WTC11 (cell line): ENCODE results near the gene GJB2.

Source experiments
- ARID4B ChIP-seq: sonication (generic); formaldehyde crosslinking; IDR thresholded peaks from 2 replicates; pipeline ENCODE4 v1.8.0; 2023; ENCODE audit warnings: missing genetic modification reagents, mild to moderate bottlenecking, borderline replicate concordance
- CREB1 ChIP-seq: sonication (generic); formaldehyde crosslinking; IDR thresholded peaks from 2 replicates; pipeline ENCODE4 v1.8.0; 2023; ENCODE audit warnings: mild to moderate bottlenecking, missing genetic modification reagents
- CTCF ChIP-seq: fragments of 200-600 bp; IDR thresholded peaks from 2 replicates; pipeline ENCODE4 v1.8.0; 2022; ENCODE audit warnings: antibody characterized with exemption
- E2F4 ChIP-seq: sonication (generic); formaldehyde crosslinking; IDR thresholded peaks from 2 replicates; pipeline ENCODE4 v1.8.1; 2022; ENCODE audit warnings: low read depth, mild to moderate bottlenecking, moderate library complexity, missing genetic modification reagents, borderline replicate concordance
- E2F5 ChIP-seq: sonication (generic); formaldehyde crosslinking; IDR thresholded peaks from 2 replicates; pipeline ENCODE4 v1.8.1; 2022; ENCODE audit warnings: mild to moderate bottlenecking, moderate library complexity, missing genetic modification reagents
- SP1 ChIP-seq: sonication (generic); formaldehyde crosslinking; conservative IDR thresholded peaks from 2 replicates; pipeline ENCODE4 v1.8.1; 2022; ENCODE audit warnings: missing genetic modification reagents
- STAT6 ChIP-seq: sonication (generic); formaldehyde crosslinking; conservative IDR thresholded peaks from 2 replicates; pipeline ENCODE4 v1.8.1; 2023; ENCODE audit warnings: mild to moderate bottlenecking, low read depth, missing genetic modification reagents, moderate library complexity
- TP53 ChIP-seq: sonication (generic); formaldehyde crosslinking; IDR thresholded peaks from 2 replicates; pipeline ENCODE4 v1.8.1; 2023; ENCODE audit warnings: mild to moderate bottlenecking, missing genetic modification reagents
- USF1 ChIP-seq: sonication (generic); formaldehyde crosslinking; IDR thresholded peaks from 2 replicates; pipeline ENCODE4 v1.8.0; 2022; ENCODE audit warnings: mild to moderate bottlenecking, missing genetic modification reagents
- USF2 ChIP-seq: sonication (generic); formaldehyde crosslinking; IDR thresholded peaks from 2 replicates; pipeline ENCODE4 v1.8.1; 2023; ENCODE audit warnings: mild to moderate bottlenecking, missing genetic modification reagents, moderate library complexity
- ZNF219 ChIP-seq: sonication (generic); formaldehyde crosslinking; IDR thresholded peaks from 2 replicates; pipeline ENCODE4 v1.8.0; 2023; ENCODE audit warnings: missing genetic modification reagents, mild to moderate bottlenecking, borderline replicate concordance

GRCh38 chr13:20190076-20190475, 2.7 kb downstream of the GJB2 start:
- no peak for TF ChIP-seq USF2
- no peak for TF ChIP-seq ZNF219
- TF ChIP-seq SP1, result no peak
- TF ChIP-seq STAT6, result no peak
- no peak for TF ChIP-seq USF1 (CRISPR knock-in tag)
- no peak for TF ChIP-seq E2F5 (CRISPR knock-in tag)
- TF ChIP-seq CTCF, result no peak
- TF ChIP-seq E2F4 (CRISPR knock-in tag), result no peak
- no peak for TF ChIP-seq CREB1 (CRISPR knock-in tag)
- no peak for TF ChIP-seq TP53 (CRISPR knock-in tag)
- TF ChIP-seq ARID4B (CRISPR knock-in tag), result no peak
